Liver (tissue), 9 donors: ENCODE data around the gene XRN1. TPM values are rescaled to one million over a fixed set of nuclear protein-coding genes. Genes with fewer than 3 reads are reported as not detected.

Source experiments
- DNase-seq: peaks from one replicate; pipeline ENCODE4 v3.0.0-alpha.2; 2017; ENCODE audit warnings: low spot score
- H3K27ac ChIP-seq, 2 donors: one replicate each; pipeline ENCODE4 v1.7.0; 2013; ENCODE audit warnings: inconsistent platforms in 2 of 2, low read length in 2 of 2, control low read depth in 1 of 2, low read depth in 1 of 2, mild to moderate bottlenecking in 1 of 2
- H3K27me3 ChIP-seq, 4 donors: one replicate each; pipeline versions ENCODE4 v1.6.1 to v1.7.0; 2013; ENCODE audit warnings: low read length in 3 of 4, inconsistent platforms in 1 of 4, mild to moderate bottlenecking in 1 of 4, moderate library complexity in 1 of 4; ENCODE audit not compliant: control insufficient read depth in 4 of 4, insufficient read depth in 4 of 4
- H3K36me3 ChIP-seq, 4 donors: one replicate each; pipeline versions ENCODE4 v1.6.1 to v1.7.0; 2013; ENCODE audit warnings: low read length in 3 of 4, mild to moderate bottlenecking in 3 of 4, low read depth in 1 of 4, moderate library complexity in 1 of 4; ENCODE audit not compliant: control insufficient read depth in 4 of 4, insufficient read depth in 3 of 4
- H3K4me1 ChIP-seq, 4 donors: one replicate each; pipeline versions ENCODE4 v1.6.1 to v1.7.0; 2013; ENCODE audit warnings: low read length in 3 of 4, mild to moderate bottlenecking in 3 of 4, moderate library complexity in 1 of 4; ENCODE audit not compliant: control insufficient read depth in 4 of 4, insufficient read depth in 4 of 4
- H3K4me3 ChIP-seq, 3 donors: one replicate each; pipeline versions ENCODE4 v1.6.1 to v1.7.0; 2013; ENCODE audit warnings: low read length in 3 of 3, control low read depth in 1 of 3, low read depth in 1 of 3, mild to moderate bottlenecking in 1 of 3
- H3K9ac ChIP-seq, 2 donors: one replicate each; pipeline ENCODE4 v1.7.0; 2013; ENCODE audit warnings: low read length in 2 of 2, mild to moderate bottlenecking in 2 of 2, moderate library complexity in 2 of 2, control low read depth in 1 of 2, low read depth in 1 of 2
- H3K9me3 ChIP-seq, 4 donors: one replicate each; pipeline versions ENCODE4 v1.6.1 to v1.7.0; 2013; ENCODE audit warnings: low read length in 3 of 4; ENCODE audit not compliant: control insufficient read depth in 4 of 4
- ATF3 ChIP-seq: IDR thresholded peaks from 2 replicates; pipeline ENCODE4 v1.6.1; 2016; ENCODE audit warnings: antibody characterized with exemption
- FOXA1 ChIP-seq: IDR thresholded peaks from 2 replicates; pipeline ENCODE4 v1.6.1; 2016; ENCODE audit warnings: antibody characterized with exemption
- FOXA2 ChIP-seq: IDR thresholded peaks from 2 replicates; pipeline ENCODE4 v1.6.1; 2016; ENCODE audit warnings: antibody characterized with exemption
- HNF4A ChIP-seq, 2 donors: conservative IDR thresholded peaks; 2 replicates each; pipeline ENCODE4 v1.6.1; 2016; ENCODE audit warnings: antibody characterized with exemption in 2 of 2, mild to moderate bottlenecking in 2 of 2
- JUND ChIP-seq, 2 donors: IDR thresholded peaks; 2 replicates each; pipeline ENCODE4 v1.6.1; 2016; ENCODE audit warnings: antibody characterized with exemption in 2 of 2
- REST ChIP-seq: IDR thresholded peaks from 2 replicates; pipeline ENCODE4 v1.6.1; 2016; ENCODE audit warnings: antibody characterized with exemption, mild to moderate bottlenecking
- RXRA ChIP-seq, 2 donors: IDR thresholded peaks; 2 replicates each; pipeline ENCODE4 v1.6.1; 2017 to 2018; ENCODE audit warnings: antibody characterized with exemption in 2 of 2, mild to moderate bottlenecking in 1 of 2
- TAF1 ChIP-seq: conservative IDR thresholded peaks from 2 replicates; pipeline ENCODE4 v1.6.1; 2016; ENCODE audit warnings: antibody characterized with exemption, mild to moderate bottlenecking
- YY1 ChIP-seq: IDR thresholded peaks from 2 replicates; pipeline ENCODE4 v1.6.1; 2016; ENCODE audit warnings: antibody characterized with exemption, mild to moderate bottlenecking
- ZBTB33 ChIP-seq: IDR thresholded peaks from 2 replicates; pipeline ENCODE4 v1.6.1; 2016; ENCODE audit warnings: antibody characterized with exemption
- WGBS: extraction: QIAGEN DNeasy Blood & Tissue Kit; methylation state at CpG from one replicate; pipeline ENCODE4 v1.1.7; 2013; 5-methylcytosine and 5-hydroxymethylcytosine counted together
- polyA plus RNA-seq, 2 donors: library from polyadenylated mRNA; stranded (reverse) in 1 of 2; unstranded in 1 of 2; fragments of 200-250 nt in 1 of 2; fragments of >200 nt in 1 of 2; fragmentation: Nextera tagmentation in 1 of 2; extraction: Ambion mirVana in 1 of 2; gene quantifications; one replicate each; pipeline versions ENCODE4 v1.2.1 to v1.2.3, GENCODE V29; 2013 to 2015
- total RNA-seq, 2 donors: library from RNA; depleted of rRNA; stranded (reverse); fragments of >200 nt; gene quantifications; one replicate each; pipeline ENCODE4 v1.2.3, GENCODE V29; 2014
- TF ChIP-seq, protein P1 (sequence below): IDR thresholded peaks from 2 replicates; pipeline ENCODE4 v1.6.1; 2016; ENCODE audit warnings: antibody characterized with exemption
- donor health status: healthy.
- donor health status: healthy.
- donor health status: healthy.
- donor health status: healthy.
- donor health status: healthy.

The XRN1 gene
- total and polyA plus RNA-seq, 4 donors: 4.3 to 41.4 (median 25.9) TPM

DNA sequence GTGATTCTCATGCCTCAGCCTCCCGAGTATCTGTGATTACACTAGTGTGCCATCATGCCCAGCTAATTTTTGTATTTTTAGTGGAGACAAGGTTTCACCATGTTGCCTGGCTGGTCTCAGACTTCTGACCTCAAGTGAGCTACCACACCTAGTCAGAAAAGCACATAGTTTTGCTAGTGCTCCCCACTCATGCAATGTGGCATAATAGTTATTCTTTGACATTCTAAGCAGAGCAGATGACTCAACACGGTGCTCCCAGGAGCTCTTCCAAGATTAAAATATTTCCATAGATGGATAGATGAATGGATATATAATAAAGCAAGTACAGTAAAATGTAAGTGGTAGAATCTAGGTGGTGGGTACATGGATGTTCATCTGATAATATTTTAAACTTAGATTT, 169.4 kb downstream of the XRN1 start:
- H3K9me3 ChIP-seq: no peaks in the 10 kb centered on the region

GRCh38 chr3:142276781-142277180, 171.1 kb downstream of the XRN1 start:
- TF ChIP-seq RXRA (IDR thresholded peaks at IDR 0.05) (no peak), YY1 (no peak), HNF4A (conservative IDR thresholded peaks at IDR 0.05) (no peak), JUND (IDR thresholded peaks at IDR 0.05) (no peak), REST (no peak)
- WGBS: 82% methylated on average over 2 of the region's 2 CpGs
- no peaks in the 10 kb centered on the region for H3K27me3 ChIP-seq
- no peak for DNase-seq
- H3K9ac ChIP-seq: no peak overlapping the region
- H3K9me3 ChIP-seq: no peaks in the 10 kb centered on the region
- H3K4me1 ChIP-seq: no peaks in the 10 kb centered on the region
- no peak overlapping the region for H3K4me3 ChIP-seq
- no peak overlapping the region for H3K27ac ChIP-seq
- no peaks in the 10 kb centered on the region for H3K36me3 ChIP-seq

More for the DNA sequence above, 169.4 kb downstream of the XRN1 start:
- Histone ChIP-seq H3K4me3 (no peak overlapping the region), H3K9ac (no peak overlapping the region), H3K27me3 (no peaks in the 10 kb centered on the region), H3K27ac (no peak overlapping the region), H3K4me1 (no peaks in the 10 kb centered on the region), H3K36me3 (no peaks in the 10 kb centered on the region)
- no peak for DNase-seq
- TF ChIP-seq REST: no peak
- no peak for TF ChIP-seq ATF3
- TF ChIP-seq HNF4A (conservative IDR thresholded peaks at IDR 0.05): no peak
- TF ChIP-seq FOXA1: no peak
- TF ChIP-seq TAF1: no peak
- TF ChIP-seq FOXA2: no peak
- no peak for TF ChIP-seq YY1
- no peak for TF ChIP-seq ZBTB33
- TF ChIP-seq JUND (IDR thresholded peaks at IDR 0.05): no peak
- TF ChIP-seq, protein P1, sequence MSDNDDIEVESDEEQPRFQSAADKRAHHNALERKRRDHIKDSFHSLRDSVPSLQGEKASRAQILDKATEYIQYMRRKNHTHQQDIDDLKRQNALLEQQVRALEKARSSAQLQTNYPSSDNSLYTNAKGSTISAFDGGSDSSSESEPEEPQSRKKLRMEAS: no peak
- whole genome bisulfite sequencing: 87% methylated on average over 2 of the region's 2 CpGs
